8988T (cell line): ENCODE data around the gene GTF2IRD1.
"Not testable (repeated sequence)": the region's sequence is repeated elsewhere in the genome, so short reads cannot be mapped to it uniquely, and the experiment has no call there.

Source experiments
- DNase-seq: peaks from one replicate; pipeline ENCODE4 v3.0.0; 2011

GTF2IRD1 gene

DNA sequence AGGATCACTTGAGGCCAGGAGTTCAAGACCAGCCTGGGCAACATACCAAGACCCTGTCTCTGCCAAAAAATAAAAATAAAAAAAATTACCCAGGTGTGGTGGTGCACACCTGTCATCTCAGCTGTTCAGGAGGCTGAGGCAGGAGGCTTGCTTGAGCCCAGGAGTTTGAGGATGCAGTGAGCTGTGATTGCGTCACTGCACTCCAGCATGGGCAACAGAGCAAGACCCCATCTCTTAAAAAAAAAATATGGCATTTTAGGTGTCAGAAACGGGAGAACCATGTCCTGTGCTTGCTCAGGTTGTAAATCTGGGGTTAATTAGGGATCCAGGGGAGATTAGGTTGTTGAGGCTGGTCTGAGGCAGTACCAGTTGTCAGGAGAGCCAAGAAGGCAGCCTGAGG, 64.9 kb downstream of the GTF2IRD1 start:
- no peak for DNase-seq

GRCh38 chr7:74519395-74519794, 65.7 kb downstream of the GTF2IRD1 start:
- DNase-seq = no peak

- no peak for DNase-seq
Measured at GRCh38 chr7:74521855-74522254, 68.1 kb downstream of the GTF2IRD1 start.

DNA sequence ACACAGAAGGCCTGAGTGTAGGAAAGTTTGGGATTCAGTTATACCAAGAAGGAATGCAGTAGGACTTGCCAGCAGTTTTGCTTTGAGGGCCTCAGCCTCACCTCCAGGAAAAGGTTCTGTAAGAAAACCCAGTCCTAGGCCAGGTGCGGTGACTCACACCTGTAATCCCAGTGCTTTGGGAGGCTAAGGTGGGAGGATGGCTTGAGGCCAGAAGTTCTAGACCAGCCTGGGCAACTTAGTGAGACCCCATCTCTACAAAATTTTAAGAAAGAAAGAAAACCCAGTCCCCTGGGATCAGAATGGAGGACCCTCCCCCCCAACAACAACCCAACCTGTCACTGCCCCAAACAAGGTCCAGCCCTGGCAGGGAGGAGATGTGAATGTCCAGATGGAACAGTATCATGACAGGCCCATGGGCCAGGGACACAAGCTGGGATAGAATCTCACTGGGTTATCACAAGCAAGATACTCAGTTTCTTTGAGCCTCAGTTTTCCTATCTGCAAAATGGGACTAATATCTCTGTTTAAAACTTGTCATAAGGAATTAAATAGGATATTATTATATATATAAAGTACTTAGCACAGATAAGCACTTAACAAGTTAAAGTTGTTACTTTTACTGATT, 68.7 kb downstream of the GTF2IRD1 start:
- no peak for DNase-seq

DNA sequence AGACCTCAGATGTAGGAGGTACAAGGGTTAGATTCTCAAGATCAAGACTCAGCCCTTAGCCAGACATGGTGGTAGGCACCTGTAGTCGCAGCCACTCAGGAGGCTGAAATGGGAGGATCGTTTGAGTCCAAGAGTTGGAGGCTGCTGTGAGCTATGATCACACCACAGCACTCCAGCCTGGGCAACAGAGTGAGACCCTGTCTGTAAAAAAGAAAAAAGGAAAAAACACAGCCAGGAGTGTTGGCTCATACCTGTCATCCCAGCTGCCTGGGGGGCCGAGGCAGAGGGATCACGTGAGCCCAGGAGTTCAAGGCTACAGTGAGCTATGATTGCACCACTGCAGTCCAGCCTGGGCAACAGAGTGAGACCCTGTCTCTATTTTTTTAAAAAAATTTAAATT, 69.3 kb downstream of the GTF2IRD1 start:
- DNase-seq = no peak

DNA sequence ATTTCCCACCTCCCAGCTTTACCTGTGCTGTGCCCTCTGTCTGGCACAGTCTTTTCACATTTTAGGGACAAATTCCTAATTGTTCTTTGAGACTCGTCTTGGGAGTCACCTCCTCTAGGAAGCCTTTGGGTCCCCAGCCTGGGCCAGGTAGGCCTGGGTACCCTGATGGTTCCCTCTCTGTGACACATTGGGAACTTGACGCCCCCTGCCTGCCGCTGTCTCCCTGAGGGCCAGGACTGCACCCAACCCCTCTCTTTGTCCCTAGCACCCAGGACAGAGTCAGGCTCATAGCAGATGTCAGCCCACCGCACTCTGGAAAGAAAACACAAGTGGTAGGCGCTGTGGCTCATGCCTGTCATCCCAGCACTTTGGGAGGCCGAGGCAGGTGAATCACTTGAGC, 71.4 kb downstream of the GTF2IRD1 start:
- DNase-seq = no peak

- no peak for DNase-seq
Measured at GRCh38 chr7:74525881-74526280, 72.2 kb downstream of the GTF2IRD1 start.

DNA sequence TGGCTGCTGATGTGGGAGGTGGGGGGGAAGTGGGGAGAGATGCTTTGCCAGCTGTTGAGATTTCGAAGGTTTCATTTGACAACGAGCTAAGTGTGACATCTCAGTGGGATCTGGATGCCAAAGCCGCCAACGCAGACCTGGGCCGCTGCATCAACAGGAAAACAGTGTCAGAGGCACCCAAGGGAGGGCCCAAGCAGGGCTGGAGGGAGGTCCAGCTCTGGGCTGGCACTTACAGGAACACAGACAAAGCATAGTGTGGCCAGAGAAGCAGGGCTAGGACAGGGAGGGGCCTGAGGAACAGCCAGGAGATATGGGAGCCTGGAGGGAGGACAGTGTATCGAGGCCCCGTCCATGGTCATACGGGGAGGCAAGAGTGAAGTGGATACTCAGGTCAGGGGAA, 73.1 kb downstream of the GTF2IRD1 start:
- no peak for DNase-seq

GRCh38 chr7:74527842-74528241, 74.1 kb downstream of the GTF2IRD1 start:
- DNase-seq = no peak

- not testable (repeated sequence) for DNase-seq
Measured at GRCh38 chr7:74528773-74529172, 75.1 kb downstream of the GTF2IRD1 start.

- DNase-seq = no peak
Measured at GRCh38 chr7:74535951-74536356, 82.2 kb downstream of the GTF2IRD1 start.

DNA sequence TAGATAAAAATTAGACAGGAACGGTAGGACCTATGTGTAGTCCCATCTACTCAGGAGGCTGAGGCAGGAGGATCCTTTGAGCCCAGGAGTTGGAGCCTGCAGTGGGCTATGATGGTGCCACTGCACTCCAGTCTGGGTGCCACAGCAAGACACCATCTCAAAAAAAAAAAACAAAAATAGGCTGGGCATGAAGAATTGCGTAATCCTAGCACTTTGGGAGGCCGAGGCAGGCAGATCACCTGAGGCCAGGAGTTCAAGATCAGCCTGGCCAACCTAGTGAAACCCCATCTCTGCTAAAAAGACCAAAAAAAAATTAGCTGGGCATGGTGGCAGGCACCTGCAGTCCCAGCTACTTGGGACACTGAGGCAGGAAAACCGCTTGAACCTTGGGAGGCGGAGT, 88.2 kb downstream of the GTF2IRD1 start:
- DNase-seq = not testable (repeated sequence)

- DNase-seq = no peak
Measured at GRCh38 chr7:74542558-74543117, 88.9 kb downstream of the GTF2IRD1 start.

DNA sequence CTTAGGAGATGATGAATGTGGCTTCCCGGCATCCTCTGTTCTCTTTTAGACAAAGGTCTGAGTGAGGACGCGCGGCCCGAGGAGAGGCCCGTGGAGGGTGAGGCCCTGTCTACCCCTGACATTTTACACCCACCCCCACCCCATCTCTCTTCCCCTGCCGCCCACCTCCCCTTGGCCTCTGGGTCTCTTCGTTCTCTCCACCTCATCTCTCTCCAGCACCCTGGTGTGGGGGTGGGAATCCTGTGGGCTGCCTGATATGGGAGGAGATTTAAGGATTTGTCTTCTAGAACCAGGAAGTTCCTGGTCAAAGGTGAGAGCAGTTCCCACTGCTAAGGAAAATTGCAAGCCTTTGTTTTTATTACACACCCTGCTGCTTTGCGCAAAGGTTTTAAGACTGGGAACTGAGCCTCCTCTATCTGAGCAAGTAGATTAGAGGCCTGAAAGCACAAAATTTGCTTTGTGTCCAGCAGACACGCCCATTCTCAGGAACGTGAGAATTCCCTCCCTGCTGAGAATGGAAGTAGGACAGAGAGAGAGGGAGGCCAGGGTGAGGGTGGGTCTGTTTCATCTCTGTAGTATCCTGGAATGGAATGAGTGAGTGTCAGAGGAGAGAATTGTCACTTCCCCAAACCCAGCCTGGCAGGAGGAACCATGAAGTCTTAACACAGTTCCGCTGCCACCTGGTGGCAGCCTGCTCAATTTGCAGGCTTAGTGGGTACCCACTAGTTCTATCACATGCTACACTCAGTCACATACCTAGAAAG, 91.2 kb downstream of the GTF2IRD1 start:
- DNase-seq = peak; percentile 51

GRCh38 chr7:74545921-74546320, 92.2 kb downstream of the GTF2IRD1 start:
- DNase-seq = no peak

DNA sequence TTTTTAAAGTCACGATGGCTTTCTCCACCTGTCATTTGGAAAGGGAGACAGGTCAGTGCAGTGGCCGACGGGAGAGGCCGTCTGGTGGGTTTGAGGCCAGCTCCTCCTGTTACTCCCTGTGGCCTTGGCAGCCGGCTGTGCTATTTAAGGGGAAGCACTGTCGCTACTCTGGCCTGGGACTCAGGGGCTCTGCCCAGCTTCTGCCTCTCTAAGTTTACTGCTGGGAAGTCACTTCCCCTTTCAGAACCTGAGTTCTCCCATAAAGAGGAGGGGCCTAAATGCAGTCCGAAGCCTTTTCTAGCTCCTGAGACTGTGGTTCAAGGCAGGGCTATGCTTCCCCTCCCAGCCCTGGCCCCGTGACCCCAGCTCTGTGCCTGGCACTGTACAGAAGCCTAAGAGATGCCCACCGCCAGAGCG, 99.9 kb downstream of the GTF2IRD1 start:
- DNase-seq = not testable (repeated sequence)

DNA sequence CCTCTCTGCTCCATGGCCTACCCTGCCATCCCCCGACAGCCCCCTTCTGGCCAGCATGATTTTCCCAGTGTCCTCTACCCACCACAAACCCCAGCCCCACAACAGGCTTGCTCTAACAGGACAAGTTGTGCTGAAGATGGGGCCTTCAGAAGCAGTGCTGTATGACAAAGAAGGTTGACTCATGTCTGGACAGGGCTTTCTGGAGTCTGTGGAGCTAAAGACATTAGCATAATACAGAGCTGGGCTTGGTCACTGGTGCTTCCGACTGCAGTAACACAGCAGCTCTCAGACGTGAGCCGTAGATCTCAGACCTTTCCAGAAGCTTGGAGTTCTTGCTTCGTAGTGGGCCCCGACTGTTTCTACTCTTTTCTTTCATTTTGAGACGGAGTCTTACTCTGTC, 100.5 kb downstream of the GTF2IRD1 start:
- DNase-seq = no peak

DNA sequence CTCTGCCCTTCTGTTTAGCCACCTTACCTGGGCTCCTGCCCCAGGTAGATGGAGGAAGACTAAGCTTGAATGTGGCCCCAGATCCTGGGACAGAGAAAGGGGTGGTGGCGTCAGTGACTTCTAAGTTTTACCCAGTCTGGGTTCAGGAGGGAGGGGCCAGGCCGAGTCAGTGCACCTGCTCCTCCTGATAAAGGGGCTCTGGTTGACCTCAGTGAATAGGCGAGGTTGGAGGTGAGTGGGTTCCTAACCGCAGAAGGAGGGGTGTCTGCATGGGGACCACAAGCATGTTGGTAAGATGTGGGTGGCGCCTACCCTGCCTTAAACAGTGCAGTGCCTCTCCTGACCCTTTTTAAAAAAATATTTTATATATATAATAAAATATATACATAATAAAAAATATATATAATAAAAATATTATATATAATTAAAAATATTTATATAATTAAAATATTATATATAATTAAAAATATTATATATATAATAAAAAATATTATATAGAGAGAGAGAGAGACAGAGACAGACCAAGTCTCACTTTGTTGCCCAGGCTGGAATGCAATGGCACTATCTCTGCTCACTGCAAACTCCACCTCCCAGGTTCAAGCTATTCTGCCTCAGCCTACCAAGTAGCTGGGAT, 106.5 kb downstream of the GTF2IRD1 start:
- DNase-seq = no peak

DNA sequence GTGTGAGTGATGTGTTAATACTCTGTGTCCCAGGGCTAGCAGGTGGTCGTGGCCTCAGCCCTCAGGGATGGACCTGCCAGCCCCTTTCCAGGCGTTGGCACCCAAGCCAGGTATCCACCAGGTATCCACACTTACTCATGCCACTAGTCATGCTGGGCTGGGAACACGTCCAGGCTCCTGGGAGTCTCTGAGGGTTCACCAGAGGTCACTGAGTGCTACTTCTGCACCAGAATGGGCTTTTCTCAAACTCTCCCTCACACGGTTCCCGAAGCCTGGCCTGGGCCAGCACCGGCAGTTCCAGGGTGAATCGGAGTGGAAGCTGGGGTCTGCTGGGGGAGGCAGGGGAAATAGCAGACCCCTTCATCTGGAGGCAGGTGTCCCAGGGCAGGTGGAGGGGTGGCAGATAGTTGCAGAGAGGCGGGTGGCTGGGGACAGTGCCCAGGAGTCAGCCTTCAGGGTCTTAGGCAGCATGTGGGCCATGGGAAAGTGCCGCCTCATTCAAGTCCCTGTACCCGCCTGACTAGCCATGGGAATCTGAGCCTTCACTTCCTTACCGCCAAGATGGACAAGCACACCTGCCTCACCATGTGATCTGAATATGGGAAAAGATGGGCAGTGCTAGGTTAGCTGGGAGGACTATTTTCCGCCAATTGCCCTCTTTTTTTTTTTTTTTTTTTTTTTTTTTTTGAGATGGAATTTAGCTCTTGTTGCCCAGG, 108.3 kb downstream of the GTF2IRD1 start:
- DNase-seq = no peak

- not testable (repeated sequence) for DNase-seq
Measured at GRCh38 chr7:74563639-74564038, 109.9 kb downstream of the GTF2IRD1 start.

DNA sequence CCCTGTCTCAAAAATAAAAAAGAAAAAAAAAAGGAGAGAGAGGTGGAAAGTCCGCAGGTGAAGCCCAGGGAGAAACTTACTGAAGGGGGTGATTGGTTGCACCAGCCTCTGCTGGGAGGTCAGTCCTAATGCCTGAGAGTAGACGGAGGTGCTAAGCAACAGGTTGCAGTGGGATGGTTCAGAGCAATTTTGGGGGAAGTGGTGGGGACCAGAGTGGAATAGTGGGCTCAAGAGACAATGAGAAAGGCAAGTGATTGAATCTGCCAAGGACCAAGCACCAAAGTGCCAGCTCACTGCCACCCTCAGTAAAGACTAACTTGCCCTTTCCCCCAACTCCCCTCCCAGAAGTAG, 113.6 kb downstream of the GTF2IRD1 start:
- no peak for DNase-seq

DNA sequence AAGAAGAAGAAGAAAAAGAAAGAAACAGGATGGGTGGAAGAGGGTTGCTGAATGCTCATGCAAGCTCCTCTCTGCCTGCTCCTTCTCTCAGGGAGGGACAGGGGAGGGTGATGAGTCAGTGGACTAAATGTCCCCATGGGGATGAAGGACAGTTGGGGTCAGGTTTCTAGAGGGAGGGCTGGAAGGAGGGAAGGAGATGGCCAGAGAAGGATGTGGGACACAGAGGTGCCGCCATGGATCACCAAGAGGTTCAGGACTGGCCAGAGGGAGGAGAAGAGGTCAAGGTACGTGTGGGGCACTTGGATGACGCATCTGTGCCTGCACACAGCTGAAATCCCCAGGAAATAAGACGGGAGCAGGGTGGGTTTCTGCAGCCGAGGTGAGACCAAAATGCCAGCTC, 115.0 kb downstream of the GTF2IRD1 start:
- DNase-seq = no peak

GRCh38 chr7:74569501-74570075, 115.9 kb downstream of the GTF2IRD1 start:
- DNase-seq = no peak
